Measurements from ENCODE around the gene KSR1.

KSR1 gene

GRCh38 chr17:27477971-27478684 is 21.9 kb downstream of the KSR1 start:
- Histone ChIP-seq H3K9ac (no peak overlapping the region), H4K20me1 (ENCODE audit: insufficient read depth) (no peaks in the 10 kb centered on the region), H3K79me2 (ENCODE audit: insufficient read depth, low read depth) (no peaks in the 10 kb centered on the region), H3K4me1 (ENCODE audit: low read depth, poor library complexity, severe bottlenecking) (no peaks in the 10 kb centered on the region), H3K27me3 (ENCODE audit: insufficient read depth, low read depth) (no peaks in the 10 kb centered on the region), H3K4me3 (IDR thresholded peaks at IDR 0.05; ENCODE audit: insufficient read depth, low read depth, low read length) (no peak overlapping the region), H3K4me2 (no peak overlapping the region), H3K36me3 (ENCODE audit: insufficient read depth) (no peaks in the 10 kb centered on the region), H3K27ac (no peak overlapping the region), H2AFZ (ENCODE audit: low read depth) (no peak overlapping the region)
- TF ChIP-seq CTCF (conservative IDR thresholded peaks at IDR 0.05; ENCODE audit: low read depth, low read length) = no peak

- no peaks in the 10 kb centered on the region for H3K4me1 ChIP-seq (ENCODE audit: low read depth, poor library complexity, severe bottlenecking)
- H3K9ac ChIP-seq = no peak overlapping the region
- H3K79me2 ChIP-seq (ENCODE audit: insufficient read depth, low read depth) = no peaks in the 10 kb centered on the region
- TF ChIP-seq CTCF (conservative IDR thresholded peaks at IDR 0.05; ENCODE audit: low read depth, low read length) = no peak
- no peak overlapping the region for H2AFZ ChIP-seq (ENCODE audit: low read depth)
- H3K4me3 ChIP-seq (IDR thresholded peaks at IDR 0.05; ENCODE audit: insufficient read depth, low read depth, low read length) = no peak overlapping the region
- H4K20me1 ChIP-seq (ENCODE audit: insufficient read depth) = no peaks in the 10 kb centered on the region
- no peaks in the 10 kb centered on the region for H3K36me3 ChIP-seq (ENCODE audit: insufficient read depth)
- H3K27me3 ChIP-seq (ENCODE audit: insufficient read depth, low read depth) = no peaks in the 10 kb centered on the region
- no peak overlapping the region for H3K4me2 ChIP-seq
- H3K27ac ChIP-seq = no peak overlapping the region
Measured at GRCh38 chr17:27478901-27479538, 22.8 kb downstream of the KSR1 start.

GRCh38 chr17:27479838-27480237 is 23.6 kb downstream of the KSR1 start:
- Histone ChIP-seq H2AFZ (ENCODE audit: low read depth) (no peak overlapping the region), H3K27ac (no peak overlapping the region), H3K4me2 (no peak overlapping the region), H3K27me3 (ENCODE audit: insufficient read depth, low read depth) (no peaks in the 10 kb centered on the region), H3K36me3 (ENCODE audit: insufficient read depth) (no peaks in the 10 kb centered on the region), H4K20me1 (ENCODE audit: insufficient read depth) (no peaks in the 10 kb centered on the region), H3K9ac (no peak overlapping the region), H3K4me3 (IDR thresholded peaks at IDR 0.05; ENCODE audit: insufficient read depth, low read depth, low read length) (no peak overlapping the region), H3K79me2 (ENCODE audit: insufficient read depth, low read depth) (no peaks in the 10 kb centered on the region), H3K4me1 (ENCODE audit: low read depth, poor library complexity, severe bottlenecking) (no peaks in the 10 kb centered on the region)
- no peak for TF ChIP-seq CTCF (conservative IDR thresholded peaks at IDR 0.05; ENCODE audit: low read depth, low read length)

- no peaks in the 10 kb centered on the region for H3K79me2 ChIP-seq (ENCODE audit: insufficient read depth, low read depth)
- TF ChIP-seq CTCF (conservative IDR thresholded peaks at IDR 0.05; ENCODE audit: low read depth, low read length) = no peak
- no peaks in the 10 kb centered on the region for H4K20me1 ChIP-seq (ENCODE audit: insufficient read depth)
- no peak overlapping the region for H3K4me2 ChIP-seq
- H3K4me1 ChIP-seq (ENCODE audit: low read depth, poor library complexity, severe bottlenecking) = no peaks in the 10 kb centered on the region
- no peak overlapping the region for H3K27ac ChIP-seq
- H3K9ac ChIP-seq = no peak overlapping the region
- no peaks in the 10 kb centered on the region for H3K27me3 ChIP-seq (ENCODE audit: insufficient read depth, low read depth)
- no peak overlapping the region for H3K4me3 ChIP-seq (IDR thresholded peaks at IDR 0.05; ENCODE audit: insufficient read depth, low read depth, low read length)
- H2AFZ ChIP-seq (ENCODE audit: low read depth) = no peak overlapping the region
- no peaks in the 10 kb centered on the region for H3K36me3 ChIP-seq (ENCODE audit: insufficient read depth)
Measured at GRCh38 chr17:27480699-27481098, 24.5 kb downstream of the KSR1 start.
